GM19328 (cell line): ENCODE data around the gene ENAH.

Experiments
- ATAC-seq: cut with Tn5 transposase; IDR thresholded peaks from one replicate; pipeline ENCODE4 v1.9.1; 2021; ENCODE audit warnings: mild to moderate bottlenecking, moderate library complexity; ENCODE audit not compliant: unreplicated experiment

Gene ENAH

DNA sequence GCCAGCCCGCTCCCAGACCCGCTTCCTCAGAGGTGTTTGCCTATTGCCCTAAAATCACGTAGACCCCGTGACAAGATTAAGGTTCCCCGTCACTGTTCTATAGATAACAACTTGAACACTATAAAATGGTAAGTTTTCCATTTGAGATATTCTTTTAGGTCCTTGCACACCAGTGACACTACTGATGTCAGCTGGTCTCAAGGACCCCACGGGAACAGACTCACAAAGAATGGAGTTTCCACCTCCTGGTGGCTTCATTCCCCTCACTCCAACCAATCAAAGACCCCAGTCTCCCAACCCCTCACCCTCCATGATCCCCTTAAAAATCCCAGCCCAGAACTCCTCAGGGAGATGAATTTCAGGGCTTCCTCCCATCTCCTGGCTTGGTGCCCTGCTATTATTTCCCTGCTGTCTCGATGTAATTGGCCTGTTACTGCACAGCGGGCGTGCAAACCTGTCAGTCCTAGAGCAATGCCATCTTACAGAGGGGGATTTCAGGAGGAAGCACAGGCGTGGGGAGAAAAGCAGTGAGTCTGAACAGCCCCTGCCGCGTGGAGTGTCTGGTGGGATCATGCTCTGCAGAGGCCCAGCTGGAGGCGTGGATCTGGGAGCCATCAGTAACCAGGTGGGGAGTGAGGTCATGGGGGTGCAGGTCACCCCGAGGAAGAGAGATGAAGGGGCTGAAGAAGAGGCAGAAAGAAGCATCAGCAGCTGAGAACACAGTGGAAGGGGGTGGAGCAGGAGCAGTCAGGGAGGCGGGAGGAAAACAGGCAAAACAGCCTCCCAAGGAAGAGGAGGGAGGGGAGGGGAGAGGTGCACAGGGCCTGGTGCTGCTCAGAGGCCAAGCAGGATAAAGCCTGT lies 190.0 kb downstream of the ENAH start:
- ATAC-seq: no peak

DNA sequence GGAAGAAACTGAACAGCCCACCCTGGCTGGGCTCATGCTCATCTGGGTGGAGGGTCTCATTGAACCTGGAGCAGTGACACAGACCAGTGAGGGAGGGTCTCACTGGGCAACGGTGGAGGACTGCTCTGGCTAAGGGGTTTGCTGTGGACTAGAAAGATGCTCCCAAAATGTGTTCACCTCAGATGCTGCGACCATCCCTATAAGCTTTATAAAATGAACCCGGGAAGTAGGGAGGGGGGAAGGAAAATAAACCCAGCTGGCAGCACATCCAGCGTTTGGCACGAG lies 190.6 kb downstream of the ENAH start:
- ATAC-seq: no peak

GRCh38 chr1:225461533-225462428 lies 191.1 kb downstream of the ENAH start:
- ATAC-seq: no peak

DNA sequence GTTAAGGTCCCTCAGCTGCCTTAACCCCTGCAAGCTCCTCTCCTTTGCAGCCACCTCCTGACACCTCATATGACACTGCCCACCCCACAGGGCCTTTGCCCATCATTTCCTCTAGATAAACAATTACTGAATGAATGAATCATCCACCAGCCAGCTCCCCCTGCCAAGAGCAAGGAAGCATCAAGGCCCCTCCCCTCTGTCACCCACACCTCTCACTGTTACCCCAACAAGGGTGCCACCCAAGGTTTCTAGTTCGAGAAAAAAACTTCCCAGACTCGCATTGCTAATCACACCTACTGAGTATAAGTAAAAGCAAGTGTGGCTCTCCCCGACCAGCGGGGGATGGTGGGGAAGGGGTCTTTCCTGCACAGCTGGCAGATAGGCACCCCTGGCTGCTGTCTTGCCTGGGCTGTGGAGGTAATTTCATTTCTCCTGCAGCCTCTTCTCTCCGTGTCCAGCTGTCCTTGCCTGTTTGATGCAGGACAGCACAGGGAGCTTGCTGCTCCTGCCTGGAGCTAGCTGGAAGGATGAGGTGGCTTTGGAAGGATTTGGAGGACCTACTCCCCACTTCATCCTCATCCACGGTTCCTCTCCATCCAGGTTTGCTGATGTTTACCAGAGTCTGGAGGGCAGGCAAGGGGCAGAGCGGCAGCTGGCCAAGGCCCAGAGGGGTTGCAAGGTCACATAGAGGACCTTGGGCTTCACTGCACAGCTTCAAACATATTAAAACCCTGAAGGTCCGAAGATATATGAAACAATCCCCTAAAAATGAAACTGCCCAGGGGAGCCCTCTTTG lies 192.0 kb downstream of the ENAH start:
- no peak for ATAC-seq

DNA sequence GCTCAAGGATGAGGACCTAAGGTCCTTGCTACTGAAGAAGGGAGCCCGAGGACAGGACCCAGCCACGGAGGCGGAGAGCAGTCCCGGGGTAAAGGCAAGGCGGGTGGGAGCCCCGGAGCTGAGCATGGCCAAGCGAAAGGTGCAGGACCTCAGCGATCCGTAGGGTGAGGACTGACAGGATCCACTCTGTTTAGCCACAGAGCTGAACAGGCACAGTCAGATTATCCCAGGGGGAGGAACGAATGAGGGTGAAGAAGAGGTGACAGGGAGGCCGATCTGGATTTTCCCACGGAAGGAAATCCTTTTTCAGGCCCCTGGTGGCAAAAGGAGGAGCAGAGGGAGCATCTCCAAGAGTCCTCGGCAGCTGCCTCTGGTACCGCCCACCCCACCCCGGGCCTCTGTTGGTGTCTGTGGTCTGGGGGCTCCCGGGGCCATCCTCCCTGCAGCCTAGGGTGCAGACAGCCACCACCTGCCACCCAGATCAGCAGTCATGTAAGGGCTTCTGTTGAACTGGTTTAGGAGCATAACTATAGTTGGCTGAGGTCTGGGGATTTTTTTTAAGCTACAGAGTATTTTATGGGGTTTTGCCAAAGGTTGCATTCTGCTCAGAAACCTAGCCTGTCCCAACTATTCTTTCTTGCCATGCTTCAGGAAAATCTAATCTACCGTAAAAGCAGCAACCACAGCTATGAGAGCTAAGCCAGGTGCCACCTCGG lies 192.7 kb downstream of the ENAH start:
- ATAC-seq: no peak

DNA sequence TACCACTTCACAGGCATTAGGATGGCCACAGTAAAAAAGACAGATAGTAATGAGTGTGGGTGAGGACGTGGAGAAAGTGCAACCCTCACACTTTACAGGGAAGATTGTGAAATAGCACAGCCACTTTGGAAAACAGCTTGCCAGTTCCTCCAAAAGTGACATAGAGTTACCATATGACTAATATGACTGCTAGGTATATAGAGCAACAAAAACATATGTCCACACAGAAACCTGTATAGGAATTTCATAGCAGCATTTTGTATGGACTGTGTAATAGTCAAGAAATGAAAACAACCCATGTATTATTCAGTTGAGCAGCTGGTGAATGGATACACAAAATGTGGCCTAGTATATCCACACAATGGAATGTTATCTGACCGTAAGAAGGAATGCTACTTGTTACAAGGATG lies 194.7 kb downstream of the ENAH start:
- no peak for ATAC-seq

DNA sequence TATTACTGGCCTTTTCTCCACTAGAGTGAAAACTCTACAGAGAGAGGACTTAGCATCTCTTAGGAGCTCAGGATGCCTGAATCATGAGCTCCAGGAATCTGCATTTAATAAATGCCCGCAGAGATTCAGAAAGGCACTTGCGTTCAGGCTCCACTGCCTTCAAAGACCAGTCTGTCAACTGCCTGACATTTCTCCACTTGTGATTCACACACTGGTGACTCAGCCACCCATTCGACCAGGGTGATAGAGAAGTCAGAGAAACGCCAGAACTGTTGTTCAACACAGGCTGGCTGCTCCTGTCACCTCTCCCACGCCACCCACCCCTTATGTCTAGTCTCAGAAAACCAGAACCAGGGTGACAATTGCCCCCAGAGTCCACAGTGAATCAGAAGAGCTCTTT lies 198.2 kb downstream of the ENAH start:
- no peak for ATAC-seq

DNA sequence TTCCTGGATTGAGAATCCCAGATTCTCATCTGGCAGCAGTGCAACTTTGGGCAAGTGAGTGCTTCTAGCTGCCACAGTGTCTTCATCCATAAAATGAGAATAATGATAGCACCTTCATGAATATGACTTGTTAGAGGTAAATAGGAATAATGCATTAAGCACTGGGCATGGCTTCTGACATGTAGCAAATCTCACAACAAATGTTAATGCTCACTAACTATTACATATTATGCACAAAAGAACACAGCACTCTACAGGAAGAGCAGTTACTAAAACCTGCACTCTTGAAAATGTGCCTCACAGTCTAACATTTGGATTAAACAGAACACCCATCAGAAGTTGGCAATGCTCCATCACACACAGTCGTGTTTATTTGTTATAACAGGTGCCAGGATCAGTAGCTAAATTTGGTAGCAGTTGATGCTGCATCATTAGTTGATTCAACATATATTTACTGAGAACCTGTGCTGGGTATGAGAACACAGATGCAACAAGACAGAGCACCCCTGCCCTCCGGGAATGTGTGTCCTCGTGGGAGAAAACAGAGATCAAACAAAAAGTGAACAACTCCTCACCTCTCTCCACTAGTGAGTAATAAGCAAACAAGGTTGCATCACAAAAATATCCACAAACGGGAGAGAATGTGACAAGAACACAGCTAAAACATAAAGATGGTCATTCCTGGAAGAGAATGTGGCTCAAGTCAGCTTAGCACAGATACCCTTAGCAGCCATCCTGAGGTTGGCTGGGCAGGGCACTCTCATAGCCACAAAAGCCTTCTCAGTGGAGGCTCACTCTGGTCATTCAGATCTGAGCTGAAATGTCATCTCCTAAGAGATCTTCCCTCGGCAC lies 198.9 kb downstream of the ENAH start:
- ATAC-seq: no peak

GRCh38 chr1:225451840-225452515 lies 200.9 kb downstream of the ENAH start:
- ATAC-seq: no peak

GRCh38 chr1:225451340-225451739 lies 201.6 kb downstream of the ENAH start:
- no peak for ATAC-seq

DNA sequence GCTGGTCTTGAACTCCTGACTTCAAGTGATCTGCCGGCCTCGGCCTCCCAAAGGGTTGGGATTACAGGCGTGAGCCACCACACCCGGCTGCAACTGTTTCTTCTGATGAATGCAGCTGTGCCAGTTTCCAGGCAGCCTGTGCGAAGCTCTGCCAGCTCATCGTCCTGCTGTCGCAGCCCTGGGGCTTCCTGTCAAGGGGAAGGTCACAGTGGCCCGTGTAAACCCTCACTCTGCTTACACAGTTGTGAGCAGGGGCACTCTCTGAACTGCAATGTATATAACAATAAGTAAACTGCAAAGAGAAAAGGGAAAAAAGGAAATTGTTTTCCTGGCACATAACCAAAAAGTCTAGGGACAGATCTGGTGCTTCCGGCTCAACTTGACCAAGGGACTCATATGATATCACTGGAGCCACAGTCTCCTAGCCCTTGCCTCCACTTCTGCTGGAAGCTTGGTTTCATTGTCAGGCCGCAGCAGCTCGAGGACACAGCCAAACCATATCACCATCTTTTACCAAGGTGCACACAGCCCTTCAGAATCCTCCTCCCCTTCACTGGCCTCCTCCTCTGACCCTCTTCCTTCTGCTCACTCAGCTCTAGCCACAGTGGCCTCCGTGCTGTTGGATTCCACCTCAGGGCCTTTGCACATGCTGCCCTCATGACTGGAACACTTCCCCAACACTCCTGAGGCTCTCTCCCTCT lies 202.3 kb downstream of the ENAH start:
- ATAC-seq: no peak

DNA sequence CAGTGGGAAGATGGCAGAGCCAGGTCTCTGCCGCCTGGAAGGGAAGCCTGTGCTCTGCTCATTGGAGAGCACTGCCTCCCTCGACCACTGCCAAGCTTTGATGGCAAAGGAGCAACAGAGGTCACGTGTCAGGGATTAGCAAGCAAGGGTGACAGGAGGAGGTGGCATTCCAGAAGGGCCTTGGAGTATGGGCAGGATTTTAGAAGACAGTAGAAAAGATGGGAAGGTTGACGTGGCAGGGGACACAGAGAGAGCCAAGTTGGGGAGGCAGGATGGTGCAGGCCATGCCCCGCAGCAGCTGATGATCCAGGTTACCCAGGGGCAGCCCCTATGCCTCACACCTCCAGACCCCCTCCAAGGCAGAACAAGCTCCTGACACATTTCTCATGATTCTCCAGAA lies 203.1 kb downstream of the ENAH start:
- ATAC-seq: no peak

DNA sequence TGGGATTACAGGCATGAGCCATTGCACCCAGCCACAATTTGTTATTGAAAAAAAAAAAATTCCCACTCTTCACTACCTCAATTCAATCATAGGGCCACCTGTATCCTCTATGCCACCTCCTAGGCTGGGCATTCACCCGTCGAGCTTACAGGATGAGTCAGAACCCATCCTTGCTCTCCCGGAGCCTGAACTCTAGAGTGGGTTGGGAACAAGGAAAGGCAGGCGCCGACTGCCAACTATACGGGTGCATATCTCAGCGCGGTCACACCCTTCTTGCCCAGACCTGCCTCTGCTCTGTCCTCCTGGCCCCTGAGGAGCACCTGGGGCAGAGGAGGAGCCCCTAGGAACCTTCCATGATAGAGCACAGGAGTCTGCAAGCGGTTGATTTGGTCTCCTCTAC lies 203.7 kb downstream of the ENAH start:
- no peak for ATAC-seq

GRCh38 chr1:225448146-225448805 lies 204.6 kb downstream of the ENAH start:
- no peak for ATAC-seq

DNA sequence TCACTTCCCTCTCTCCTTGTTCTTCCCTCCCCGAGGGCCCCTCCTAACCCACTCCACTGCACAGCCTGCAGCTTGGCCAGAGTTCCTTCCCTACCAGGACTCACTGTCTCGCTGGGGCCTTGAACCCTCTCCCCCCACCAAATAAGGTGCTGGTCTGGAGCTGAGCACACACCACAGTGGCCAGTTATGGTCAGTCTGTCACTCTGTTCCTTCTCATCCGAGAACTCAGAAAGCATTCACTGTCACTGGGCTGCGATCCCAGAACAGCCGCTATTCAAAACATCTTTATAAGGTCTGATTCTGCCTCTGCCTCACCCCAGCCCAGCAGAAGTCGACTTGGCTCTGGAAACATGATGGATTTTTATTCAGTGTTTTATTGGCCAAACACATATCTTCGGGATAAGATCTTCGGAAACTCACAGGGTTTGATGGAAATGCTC lies 205.3 kb downstream of the ENAH start:
- no peak for ATAC-seq

- ATAC-seq: no peak
Observed at GRCh38 chr1:225446981-225447615, 205.8 kb downstream of the ENAH start.

DNA sequence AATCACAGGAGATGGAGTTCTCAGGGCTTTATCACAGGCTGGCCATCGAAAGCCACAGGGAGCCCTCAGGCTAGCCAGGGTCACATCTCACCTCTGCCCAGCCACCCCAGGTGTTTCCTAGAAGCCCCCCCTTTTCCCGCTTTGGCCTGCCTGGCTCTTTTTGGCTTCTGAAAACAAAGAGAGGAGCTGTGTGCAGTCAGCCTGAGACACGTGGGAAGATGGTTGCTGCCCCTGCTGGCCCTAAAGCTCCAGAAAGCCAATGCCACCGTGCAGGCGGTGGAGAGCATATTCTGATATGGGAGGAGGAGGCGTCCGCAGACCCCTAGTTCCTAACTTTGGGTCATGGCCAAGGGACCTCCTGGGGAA lies 206.3 kb downstream of the ENAH start:
- ATAC-seq: no peak
